ENCODE measurements around the gene COQ8A.

GRCh38 chr1:226978432-226979114 is 38.5 kb downstream of the COQ8A start:
- TF ChIP-seq REST (IDR thresholded peaks at IDR 0.05; ENCODE audit: insufficient replicate concordance, low read depth), result no peak
- no peak for TF ChIP-seq CTCF (IDR thresholded peaks at IDR 0.05; ENCODE audit: insufficient read depth, low read length)
- TF ChIP-seq GABPA (IDR thresholded peaks at IDR 0.05; ENCODE audit: low read depth), result no peak
